AG08396 (cell line): ENCODE measurements around the gene UXS1.

Experiments used
- DNase-seq: peaks from one replicate; pipeline ENCODE4 v3.0.0; 2012; ENCODE audit warnings: low spot score, mixed read lengths

UXS1 gene

GRCh38 chr2:106044021-106044420 lies 150.1 kb downstream of the UXS1 start:
- DNase-seq = no peak
